A549 (cell line): Measurements from ENCODE around the gene UNKL. TPM values are rescaled to one million over a fixed set of nuclear protein-coding genes. Genes with fewer than 3 reads are reported as not detected.

ENCODE experiments used
- ATAC-seq, 2 experiments: fragments of 200-7000 bp in 1 of 2; fragments of >200 bp in 1 of 2; cut with Nextera tagmentation in 1 of 2; cut with Tn5 transposase in 1 of 2; 3 replicates each; pipeline versions ENCODE4 v1.8.0 to v1.9.1; 2018 to 2020; ENCODE audit warnings: mild to moderate bottlenecking in 1 of 2, moderate library complexity in 1 of 2
- CTCF ChIA-PET: fragments of 300-600 bp; sonication (Branson Sonifier 250); formaldehyde crosslinking; extraction: SDS; loops from one replicate; lab custom pipeline; 2021; ENCODE audit warnings: antibody characterized with exemption, inconsistent platforms; lab: Yijun Ruan, JAX
- POLR2A ChIA-PET: fragments of 350-600 bp; formaldehyde crosslinking; extraction: SDS; loops from one replicate; lab custom pipeline; 2021; ENCODE audit warnings: antibody characterized with exemption, inconsistent platforms; lab: Yijun Ruan, JAX
- DNase-seq, 2 experiments: peaks; one replicate each; pipeline versions ENCODE4 v3.0.0 to v3.0.0-alpha.2; 2011 to 2016; ENCODE audit warnings: low read depth in 1 of 2, low spot score in 1 of 2
- FAIRE-seq: peaks from 2 replicates; lab custom pipeline; 2011; peaks lifted over from hg19 to GRCh38; lab: Jason Lieb, UNC
- H3K27ac ChIP-seq, 2 experiments: fragments of >200 bp; sonication (Bioruptor Twin); formaldehyde crosslinking; 3 replicates each; pipeline ENCODE4 v1.5.1; 2016 to 2017
- H3K4me1 ChIP-seq: fragments of >200 bp; sonication (Bioruptor Twin); formaldehyde crosslinking; 3 replicates; pipeline ENCODE4 v1.6.1; 2016
- H3K4me2 ChIP-seq: fragments of >200 bp; sonication (Bioruptor Twin); formaldehyde crosslinking; 3 replicates; pipeline ENCODE4 v1.6.1; 2016
- H3K4me3 ChIP-seq: fragments of >200 bp; sonication (Bioruptor Twin); formaldehyde crosslinking; 3 replicates; pipeline ENCODE4 v1.5.1; 2016
- H3K9me3 ChIP-seq: fragments of >200 bp; sonication (Bioruptor Twin); formaldehyde crosslinking; 3 replicates; pipeline ENCODE4 v1.6.1; 2016
- EHF ChIP-seq: fragments of 250-450 bp; sonication (Bioruptor Pico); IDR thresholded peaks from 2 replicates; pipeline ENCODE4 v1.5.0; 2020; ENCODE audit warnings: mild to moderate bottlenecking
- ESRRA ChIP-seq: fragments of 150-350 bp; IDR thresholded peaks from 2 replicates; pipeline ENCODE4 v1.6.1; 2014; ENCODE audit warnings: mild to moderate bottlenecking, low read length, borderline replicate concordance
- GATA3 ChIP-seq: IDR thresholded peaks from 2 replicates; pipeline ENCODE4 v1.6.1; 2012; ENCODE audit warnings: borderline replicate concordance
- HDAC2 ChIP-seq: fragments of 200-600 bp; sonication (generic); IDR thresholded peaks from 2 replicates; pipeline ENCODE4 v1.6.1; 2016
- HEYL ChIP-seq: fragments of 250-450 bp; sonication (Bioruptor Pico); IDR thresholded peaks from 2 replicates; pipeline ENCODE4 v1.8.0; 2021; ENCODE audit warnings: mild to moderate bottlenecking, moderate library complexity
- HOXA7 ChIP-seq: fragments of 250-450 bp; sonication (Bioruptor Pico); IDR thresholded peaks from 2 replicates; pipeline ENCODE4 v1.5.0; 2020; ENCODE audit warnings: mild to moderate bottlenecking, moderate library complexity
- KDM1A ChIP-seq: fragments of 200-600 bp; sonication (generic); IDR thresholded peaks from 2 replicates; pipeline ENCODE4 v1.6.1; 2016; ENCODE audit warnings: low read depth, mild to moderate bottlenecking
- MAFK ChIP-seq: fragments of 450-650 bp; IDR thresholded peaks from 2 replicates; pipeline ENCODE4 v1.6.1; 2014; ENCODE audit not compliant: partially characterized antibody
- POLR2AphosphoS2 ChIP-seq: conservative IDR thresholded peaks from 2 replicates; pipeline ENCODE4 v1.6.1; 2012; ENCODE audit warnings: low read length, improper control_type of control experiment, inconsistent platforms
- RARB ChIP-seq: fragments of 250-450 bp; sonication (Bioruptor Pico); IDR thresholded peaks from 2 replicates; pipeline ENCODE4 v1.8.0; 2021; ENCODE audit warnings: mild to moderate bottlenecking, moderate library complexity
- USF2 ChIP-seq: fragments of 450-650 bp; IDR thresholded peaks from 2 replicates; pipeline ENCODE4 v1.6.1; 2014; ENCODE audit warnings: antibody characterized with exemption
- ZFP36 ChIP-seq: fragments of 450-650 bp; IDR thresholded peaks from 2 replicates; pipeline ENCODE4 v1.6.1; 2014; ENCODE audit warnings: borderline replicate concordance; ENCODE audit not compliant: partially characterized antibody
- WGBS: methylation state at CpG from one replicate; pipeline ENCODE4 v1.1.6; 2017; ENCODE audit errors: missing lambda C conversion rate; 5-methylcytosine and 5-hydroxymethylcytosine counted together
- polyA plus RNA-seq, 4 experiments: library from polyadenylated mRNA; depleted of rRNA in 3 of 4; stranded (reverse); fragments of >200 nt; fragmentation: RNase III in 1 of 4; extraction: RNeasy Plus Mini Kit Qiagen cat#74134 plus additional on column Dnase treatment in 1 of 4; gene quantifications; 2 replicates in 3 of 4; 3 replicates in 1 of 4; pipeline ENCODE4 v1.2.3, GENCODE V29; 2011 to 2017
- TF ChIP-seq, protein P1 (sequence below): fragments of 150-350 bp; IDR thresholded peaks from 2 replicates; pipeline ENCODE4 v1.6.1; 2014; ENCODE audit warnings: low read depth, mild to moderate bottlenecking, low read length
- TF ChIP-seq, protein P2 (sequence below): IDR thresholded peaks from 2 replicates; pipeline ENCODE4 v1.6.1; 2012; ENCODE audit warnings: low read depth, borderline replicate concordance
- TF ChIP-seq, protein P3 (sequence below): IDR thresholded peaks from 2 replicates; pipeline ENCODE4 v1.6.1; 2012
- TF ChIP-seq, protein P4 (sequence below): IDR thresholded peaks from 2 replicates; pipeline ENCODE4 v1.6.1; 2012
- TF ChIP-seq, protein P5 (sequence below): fragments of >200 bp; sonication (Bioruptor Twin); formaldehyde crosslinking; IDR thresholded peaks from 2 replicates; pipeline ENCODE4 v1.6.1; 2016

Gene UNKL
- polyA plus RNA-seq, 2 of the 4 experiments (the other 2 are of a cell fraction): 20.7 to 37.6 TPM

GRCh38 chr16:1343428-1344242 is 70.9 kb downstream of the UNKL start:
- H3K4me3 ChIP-seq: no peak overlapping the region
- ChIA-PET POLR2A (no interaction called here), CTCF (interaction anchor here (0.8 to 9.4 kb wide), 5 partner anchors 7 to 43 kb away, joined by 6 to 78 read pairs (median 18); partner anchors contain the start of gene BAIAP3)
- TF ChIP-seq HEYL (CRISPR knock-in tag): no peak
- no peak for TF ChIP-seq ZFP36
- TF ChIP-seq, protein P1, sequence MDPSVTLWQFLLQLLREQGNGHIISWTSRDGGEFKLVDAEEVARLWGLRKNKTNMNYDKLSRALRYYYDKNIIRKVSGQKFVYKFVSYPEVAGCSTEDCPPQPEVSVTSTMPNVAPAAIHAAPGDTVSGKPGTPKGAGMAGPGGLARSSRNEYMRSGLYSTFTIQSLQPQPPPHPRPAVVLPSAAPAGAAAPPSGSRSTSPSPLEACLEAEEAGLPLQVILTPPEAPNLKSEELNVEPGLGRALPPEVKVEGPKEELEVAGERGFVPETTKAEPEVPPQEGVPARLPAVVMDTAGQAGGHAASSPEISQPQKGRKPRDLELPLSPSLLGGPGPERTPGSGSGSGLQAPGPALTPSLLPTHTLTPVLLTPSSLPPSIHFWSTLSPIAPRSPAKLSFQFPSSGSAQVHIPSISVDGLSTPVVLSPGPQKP: no peak
- TF ChIP-seq HDAC2: no peak
- TF ChIP-seq GATA3: no peak
- DNase-seq (no peak), ATAC-seq (peak; percentile 0 to 2; a peak in 3 of 6 replicates), FAIRE-seq (no peak)
- peak overlapping the region; percentile 90 for H3K4me2 ChIP-seq
- WGBS: 66% methylated on average over 39 of the region's 44 CpGs
- H3K27ac ChIP-seq: no peak overlapping the region
- H3K9me3 ChIP-seq: no peaks in the 10 kb centered on the region
- peaks cover 11% of the 10 kb centered on the region for H3K4me1 ChIP-seq

DNA sequence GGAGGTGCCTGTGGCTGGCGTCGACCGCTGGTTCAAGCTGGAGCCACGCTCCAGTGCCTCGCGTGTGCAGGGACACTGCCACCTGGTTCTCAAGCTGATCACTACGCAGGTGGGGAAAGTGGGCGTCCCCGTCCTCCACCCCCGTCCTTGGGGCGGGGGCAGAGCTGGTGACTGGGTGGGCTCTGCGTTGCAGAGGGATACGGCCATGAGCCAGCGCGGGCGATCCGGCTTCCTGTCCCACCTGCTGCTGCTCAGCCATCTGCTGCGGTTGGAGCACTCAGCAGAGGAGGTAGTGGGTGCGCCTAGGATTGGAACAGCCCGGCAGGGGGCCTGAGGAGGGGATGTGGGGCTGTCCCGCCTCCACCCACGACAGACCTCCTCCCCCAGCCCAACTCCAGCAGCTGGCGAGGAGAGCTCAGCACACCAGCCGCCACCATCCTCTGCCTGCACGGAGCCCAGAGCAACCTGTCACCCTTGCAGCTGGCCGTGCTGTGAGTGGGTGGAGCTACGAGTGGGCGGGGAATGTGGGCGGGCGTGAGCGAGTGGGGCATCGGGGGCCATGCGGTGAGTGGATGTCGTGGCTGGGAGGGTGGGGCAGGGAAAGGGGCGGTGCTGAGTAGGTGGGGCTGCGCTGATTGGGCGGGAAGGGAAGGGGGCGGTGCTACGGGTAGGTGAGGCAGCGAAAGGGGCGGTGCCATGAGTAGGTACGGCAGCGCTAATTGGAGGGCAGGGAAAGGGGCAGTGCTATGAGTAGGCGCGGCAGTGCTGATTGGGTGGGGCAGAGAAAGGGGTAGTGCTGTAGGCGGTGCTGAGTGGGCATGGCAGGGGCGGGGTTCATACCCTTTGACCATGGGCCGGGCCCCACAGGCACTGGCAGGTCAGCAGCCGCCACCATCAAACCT is 71.7 kb downstream of the UNKL start:
- CTCF ChIA-PET: interaction anchor here (0.8 to 9.4 kb wide), 5 partner anchors 10 to 42 kb away, joined by 3 to 78 read pairs (median 8); partner anchors contain the start of gene BAIAP3
- peaks cover 14% of the 10 kb centered on the region for H3K4me1 ChIP-seq
- FAIRE-seq: peak; percentile 70
- H3K4me3 ChIP-seq: peak overlapping the region; percentile 20; the same call in 1 of the 3 replicates
- no peak for TF ChIP-seq EHF (CRISPR knock-in tag)
- no peak for TF ChIP-seq KDM1A
- TF ChIP-seq MAFK: peak; percentile 86
- TF ChIP-seq, protein P2, sequence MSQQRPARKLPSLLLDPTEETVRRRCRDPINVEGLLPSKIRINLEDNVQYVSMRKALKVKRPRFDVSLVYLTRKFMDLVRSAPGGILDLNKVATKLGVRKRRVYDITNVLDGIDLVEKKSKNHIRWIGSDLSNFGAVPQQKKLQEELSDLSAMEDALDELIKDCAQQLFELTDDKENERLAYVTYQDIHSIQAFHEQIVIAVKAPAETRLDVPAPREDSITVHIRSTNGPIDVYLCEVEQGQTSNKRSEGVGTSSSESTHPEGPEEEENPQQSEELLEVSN: no peak
- TF ChIP-seq GATA3: no peak
- TF ChIP-seq, protein P3, sequence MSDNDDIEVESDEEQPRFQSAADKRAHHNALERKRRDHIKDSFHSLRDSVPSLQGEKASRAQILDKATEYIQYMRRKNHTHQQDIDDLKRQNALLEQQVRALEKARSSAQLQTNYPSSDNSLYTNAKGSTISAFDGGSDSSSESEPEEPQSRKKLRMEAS: peak; percentile 18; the same call in 1 of the 2 replicates
- TF ChIP-seq, protein P4, sequence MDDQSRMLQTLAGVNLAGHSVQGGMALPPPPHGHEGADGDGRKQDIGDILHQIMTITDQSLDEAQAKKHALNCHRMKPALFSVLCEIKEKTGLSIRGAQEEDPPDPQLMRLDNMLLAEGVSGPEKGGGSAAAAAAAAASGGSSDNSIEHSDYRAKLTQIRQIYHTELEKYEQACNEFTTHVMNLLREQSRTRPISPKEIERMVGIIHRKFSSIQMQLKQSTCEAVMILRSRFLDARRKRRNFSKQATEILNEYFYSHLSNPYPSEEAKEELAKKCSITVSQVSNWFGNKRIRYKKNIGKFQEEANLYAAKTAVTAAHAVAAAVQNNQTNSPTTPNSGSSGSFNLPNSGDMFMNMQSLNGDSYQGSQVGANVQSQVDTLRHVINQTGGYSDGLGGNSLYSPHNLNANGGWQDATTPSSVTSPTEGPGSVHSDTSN: no peak
- TF ChIP-seq, protein P5, sequence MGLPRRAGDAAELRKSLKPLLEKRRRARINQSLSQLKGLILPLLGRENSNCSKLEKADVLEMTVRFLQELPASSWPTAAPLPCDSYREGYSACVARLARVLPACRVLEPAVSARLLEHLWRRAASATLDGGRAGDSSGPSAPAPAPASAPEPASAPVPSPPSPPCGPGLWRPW: no peak
- no peak for TF ChIP-seq ESRRA
- no peak for TF ChIP-seq HEYL (CRISPR knock-in tag)
- TF ChIP-seq RARB (CRISPR knock-in tag): no peak
- no peak for TF ChIP-seq HOXA7 (CRISPR knock-in tag)
- no peak for TF ChIP-seq POLR2AphosphoS2
- TF ChIP-seq USF2: no peak
- TF ChIP-seq, all 56 proteins: peak for 2
- DNase-seq (peak; percentile 99 to 100), ATAC-seq (peak; percentile 68 to 94)
- POLR2A ChIA-PET: interaction anchor here (0.6 kb wide), 3 partner anchors 14 to 36 kb away, joined by 3 to 6 read pairs (median 3); no protein-coding TSS in a partner anchor
- no peaks in the 10 kb centered on the region for H3K9me3 ChIP-seq
- 4% methylated on average over 25 of the region's 49 CpGs for WGBS
- H3K4me2 ChIP-seq: peak overlapping the region; percentile 90
- H3K27ac ChIP-seq: no peak overlapping the region
